HG02678 (cell line): Measurements from ENCODE around the gene LYST.
A peak's percentile ranks its signal among the peaks of the same experiment; 100 is the strongest.

Source experiments
- ATAC-seq: cut with Tn5 transposase; IDR thresholded peaks from one replicate; pipeline ENCODE4 v1.9.1; 2021; ENCODE audit warnings: mild to moderate bottlenecking, moderate library complexity; ENCODE audit not compliant: unreplicated experiment

The LYST gene

DNA sequence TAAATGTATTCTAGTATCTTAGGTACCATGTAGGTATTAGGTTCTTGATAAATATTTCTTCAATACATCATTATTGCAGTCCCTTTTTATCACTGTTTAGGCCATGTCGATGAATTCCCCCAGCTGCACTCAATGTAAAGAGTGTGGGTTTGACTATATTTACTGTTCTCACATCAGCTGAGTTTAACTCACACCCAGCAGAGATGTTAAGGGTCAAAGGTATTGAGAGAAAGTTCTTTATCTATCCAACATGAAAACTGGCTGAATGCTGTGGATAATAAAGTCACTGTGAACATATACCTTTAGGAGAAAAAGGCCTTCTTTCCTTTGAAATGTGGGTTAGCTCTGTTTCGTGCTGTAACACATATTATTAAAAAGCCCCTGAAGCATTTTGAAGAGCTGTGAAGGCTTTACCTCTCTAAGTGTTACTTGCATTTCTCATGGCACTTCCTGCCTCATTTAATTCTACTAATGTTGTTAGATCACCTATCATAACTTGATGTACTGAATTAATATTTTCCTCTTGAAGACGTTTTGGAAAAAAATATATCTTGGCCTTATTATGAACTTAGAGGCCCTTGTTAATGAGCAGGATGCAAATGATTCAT lies 19.1 kb upstream of the LYST start:
- ATAC-seq, result no peak

DNA sequence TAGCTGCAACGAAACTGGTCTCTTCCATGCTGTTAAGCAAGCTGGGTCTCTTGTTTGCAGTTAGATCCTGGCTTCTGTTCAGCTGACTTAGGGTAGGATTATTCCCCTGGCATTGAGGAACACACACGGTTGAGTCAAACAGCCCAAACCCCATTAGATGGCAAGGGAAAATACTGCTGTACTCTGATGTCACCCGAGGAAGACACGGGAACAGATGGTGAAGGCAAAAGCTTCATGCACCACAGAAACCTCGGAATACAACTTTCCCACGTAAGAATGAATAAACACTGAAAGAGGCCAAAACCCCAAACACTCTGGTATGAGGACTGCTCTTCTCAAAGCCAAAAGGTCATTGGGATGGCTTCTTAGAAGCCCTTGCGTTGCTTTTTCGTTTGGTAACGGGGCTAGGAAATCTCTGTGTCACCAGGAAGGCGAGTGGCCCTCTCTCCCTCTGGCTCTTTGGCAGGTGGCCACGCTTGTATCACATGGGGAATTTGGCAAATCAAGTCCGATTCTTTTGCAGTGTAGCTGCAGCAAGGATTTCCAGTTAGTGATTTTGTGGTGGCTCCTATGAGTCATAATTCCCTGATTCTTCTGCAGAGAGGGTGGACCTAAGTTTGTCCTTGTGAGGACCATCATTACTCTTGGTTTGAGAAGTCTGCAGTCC lies 16.7 kb upstream of the LYST start:
- no peak for ATAC-seq

DNA sequence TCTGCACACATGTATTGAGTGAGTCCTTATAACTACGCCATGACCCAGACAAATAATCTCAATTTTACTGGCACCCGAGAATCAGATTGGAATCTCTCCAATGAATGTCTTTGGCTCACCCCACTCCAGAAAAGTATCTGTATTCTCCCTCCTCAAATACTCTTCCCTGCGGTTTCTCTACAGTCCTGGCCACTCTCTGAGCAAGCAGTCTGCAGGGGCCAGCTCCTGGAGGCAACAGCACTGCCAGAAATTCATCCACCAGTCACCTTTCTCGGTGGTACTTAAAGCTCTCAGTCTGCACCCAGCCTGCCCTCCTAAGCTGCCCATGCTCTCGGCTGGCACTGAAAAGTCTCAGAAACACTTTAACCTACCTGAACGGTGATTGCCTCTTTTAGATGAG lies 16.1 kb upstream of the LYST start:
- no peak for ATAC-seq

DNA sequence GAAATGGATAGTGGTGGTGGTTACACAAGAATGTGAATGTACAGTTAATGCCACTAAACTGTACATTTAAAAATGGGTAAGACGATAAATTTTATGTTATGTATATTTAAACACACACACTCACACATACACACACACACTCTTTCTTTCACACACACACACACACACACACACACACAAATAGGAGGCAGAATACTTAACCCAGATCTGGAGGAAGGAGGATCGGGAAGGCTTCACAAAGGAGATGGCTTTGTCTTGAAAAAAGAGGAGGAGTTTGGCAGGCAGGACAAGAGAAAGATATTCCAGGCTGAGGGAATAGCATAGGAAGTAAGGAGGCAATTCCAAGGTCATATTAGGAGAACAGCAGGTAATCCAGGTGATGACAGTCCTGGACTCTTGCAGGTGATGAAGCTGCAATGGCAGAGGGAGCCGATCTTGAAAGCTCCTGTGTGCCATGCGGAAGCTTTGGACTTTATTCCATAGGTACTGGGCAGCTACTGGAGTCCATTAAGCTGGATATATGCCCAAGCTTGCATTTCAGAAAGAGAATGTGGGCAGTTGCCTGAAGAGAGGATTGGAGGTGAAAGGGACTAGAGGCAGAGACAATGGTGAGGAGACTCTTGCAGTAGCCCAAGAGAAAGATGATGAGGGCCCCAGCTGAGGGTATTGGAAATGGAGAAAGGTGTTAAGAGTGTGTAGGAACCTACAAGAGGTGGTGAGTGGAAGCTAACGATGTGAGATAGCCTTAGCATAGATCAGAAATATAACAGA lies 15.4 kb upstream of the LYST start:
- ATAC-seq, result no peak

DNA sequence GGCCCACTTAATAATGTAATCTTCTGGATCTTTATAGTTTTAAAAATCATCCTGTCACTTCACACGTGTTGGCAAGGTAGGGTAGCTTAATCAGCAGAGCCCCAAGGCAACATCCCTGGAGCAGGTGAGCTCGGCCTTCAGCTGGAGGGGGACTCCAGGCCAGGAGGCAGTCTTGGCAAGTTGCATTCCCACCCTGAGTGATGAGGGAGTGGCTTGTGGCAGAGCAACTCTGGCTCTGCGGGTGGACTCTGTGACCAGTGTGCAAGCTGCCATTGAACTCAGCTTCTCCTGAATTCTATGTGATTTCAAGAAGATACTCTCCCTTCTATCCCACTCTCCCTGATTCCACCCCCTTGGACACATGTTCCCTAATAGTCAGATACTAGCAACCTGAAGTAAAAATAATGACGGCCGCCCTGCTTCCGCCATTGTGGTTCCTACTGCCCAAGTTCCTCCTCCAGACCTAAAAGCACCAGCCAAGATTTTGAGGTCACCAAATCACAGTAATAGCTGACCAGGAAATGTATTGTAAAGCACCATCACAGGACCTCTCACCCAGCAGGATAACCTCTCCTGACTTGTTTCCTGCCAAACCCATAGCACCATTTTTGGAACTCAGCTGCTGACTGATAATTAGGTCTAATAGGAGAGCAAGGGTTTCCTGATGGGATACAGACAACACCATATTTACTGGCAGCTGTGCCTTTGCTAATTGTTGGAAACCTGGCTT lies 11.5 kb upstream of the LYST start:
- ATAC-seq, result no peak

DNA sequence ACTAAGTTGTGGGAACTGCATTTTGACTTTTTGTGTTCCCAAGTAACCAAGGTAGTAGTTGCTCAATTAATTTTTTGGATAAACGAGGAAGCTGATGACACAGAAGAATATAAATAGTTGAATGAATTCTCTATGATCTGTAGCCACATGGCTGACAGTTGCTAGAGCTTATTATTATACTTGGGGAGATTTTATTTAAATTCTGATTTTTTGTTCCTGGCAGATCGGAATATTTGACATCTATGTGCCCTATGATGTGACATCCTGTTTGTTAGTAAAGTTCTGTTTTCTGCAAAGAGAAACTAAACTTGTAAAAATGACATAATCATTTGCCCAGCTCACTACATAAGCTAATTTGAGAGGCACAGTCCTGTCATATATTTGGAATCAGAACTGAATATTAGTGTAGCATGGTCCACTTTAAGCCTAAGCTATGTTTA lies 9.7 kb upstream of the LYST start:
- no peak for ATAC-seq

DNA sequence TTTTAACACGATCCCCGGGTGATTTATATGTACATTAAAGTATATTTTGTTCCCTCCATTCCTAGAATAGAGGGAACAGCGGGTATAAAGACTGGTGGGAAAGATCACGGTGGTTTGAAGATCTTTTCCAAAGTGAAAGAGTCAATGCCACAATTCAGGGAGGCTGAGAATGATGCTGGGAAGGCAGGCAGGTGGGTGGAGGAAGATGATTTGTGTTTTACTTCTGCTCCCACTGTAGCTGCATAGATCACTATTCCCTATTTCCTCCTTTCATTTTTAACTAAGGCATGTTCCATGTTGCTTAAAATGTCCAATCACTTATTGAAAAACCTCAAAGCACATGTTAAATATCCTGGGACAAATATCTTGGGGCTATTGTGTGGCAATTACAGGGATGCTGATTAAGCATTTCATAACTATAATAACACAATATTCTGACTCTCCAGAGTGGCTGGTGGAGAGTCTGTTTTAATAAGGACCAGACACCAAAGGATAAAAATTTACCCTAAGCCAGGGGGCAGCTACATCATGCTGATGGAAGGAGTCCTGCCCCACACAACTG lies 8.4 kb upstream of the LYST start:
- ATAC-seq, result no peak

DNA sequence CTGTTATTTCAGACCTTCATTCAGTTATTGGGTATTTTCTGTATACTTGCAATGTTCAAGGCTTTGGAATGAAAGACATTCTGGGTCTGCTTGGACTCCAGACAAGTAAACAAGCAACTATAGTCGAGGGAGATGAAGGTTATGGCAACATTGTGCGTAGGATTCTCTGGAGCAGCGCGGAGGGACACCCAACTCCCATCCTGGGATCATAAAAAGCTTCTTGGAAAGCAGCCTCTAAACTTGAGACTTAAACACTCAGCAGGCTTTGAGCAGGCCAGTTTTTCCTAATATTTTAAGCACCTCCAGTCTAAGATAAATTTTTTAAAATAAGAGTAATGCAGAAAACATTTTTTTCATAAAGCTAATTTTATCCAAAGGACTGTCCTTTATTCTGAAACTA lies 7.6 kb upstream of the LYST start:
- ATAC-seq, result no peak

DNA sequence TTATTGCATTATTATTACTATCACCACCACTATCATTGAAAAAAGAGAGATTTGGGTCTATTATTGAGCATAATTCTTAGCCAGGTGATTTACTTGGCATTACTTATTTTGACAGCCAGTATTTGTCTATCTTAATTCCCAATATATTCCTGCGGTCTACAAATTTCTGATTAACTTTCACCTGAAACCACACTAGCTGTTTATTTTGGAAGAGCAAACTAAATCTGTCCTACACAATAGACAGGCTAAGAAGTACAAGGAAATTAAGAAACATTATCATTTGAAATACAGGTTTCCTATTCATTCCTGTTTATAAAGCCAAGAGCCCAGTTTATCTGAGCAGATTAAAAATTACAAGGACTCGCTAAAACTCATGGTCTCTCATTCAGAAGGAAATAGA lies 6.9 kb upstream of the LYST start:
- no peak for ATAC-seq

DNA sequence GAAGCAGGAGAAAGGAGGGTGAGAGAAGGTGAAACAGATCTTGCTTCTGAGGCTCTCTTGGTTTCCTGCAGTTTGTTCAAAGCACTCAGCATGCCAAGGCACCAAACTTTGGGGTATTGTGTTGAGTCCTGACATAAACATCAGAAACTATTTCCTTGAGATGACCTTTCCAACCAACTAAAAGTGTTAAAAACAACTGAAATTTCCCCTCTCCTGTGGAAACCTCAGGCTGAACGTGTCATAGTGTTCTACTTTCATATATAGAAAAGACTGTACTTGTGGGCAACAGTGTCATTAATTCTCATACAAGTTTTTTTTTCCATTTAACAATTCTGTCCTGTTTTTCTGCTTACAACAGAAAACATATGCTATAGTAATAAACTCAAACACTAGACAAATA lies 6.3 kb upstream of the LYST start:
- no peak for ATAC-seq

DNA sequence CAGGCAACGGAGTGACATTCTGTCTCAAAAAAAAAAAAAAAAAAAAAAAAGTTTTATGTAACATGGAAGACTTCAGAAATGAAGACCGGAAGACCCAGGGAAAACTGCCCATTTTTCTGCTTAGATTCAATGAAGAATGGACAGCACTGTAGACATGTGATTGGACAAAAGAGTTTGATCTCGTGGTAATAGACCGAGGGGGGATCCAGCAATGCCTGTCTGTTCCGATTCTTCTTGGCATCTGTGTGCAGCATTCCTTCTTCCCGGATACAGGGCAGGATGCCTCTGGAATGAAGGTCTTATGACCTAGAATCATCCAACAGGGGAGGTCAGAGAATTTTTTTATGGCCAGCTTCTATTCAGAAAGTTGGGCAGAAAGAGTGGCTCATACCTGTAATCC lies 5.6 kb upstream of the LYST start:
- no peak for ATAC-seq

DNA sequence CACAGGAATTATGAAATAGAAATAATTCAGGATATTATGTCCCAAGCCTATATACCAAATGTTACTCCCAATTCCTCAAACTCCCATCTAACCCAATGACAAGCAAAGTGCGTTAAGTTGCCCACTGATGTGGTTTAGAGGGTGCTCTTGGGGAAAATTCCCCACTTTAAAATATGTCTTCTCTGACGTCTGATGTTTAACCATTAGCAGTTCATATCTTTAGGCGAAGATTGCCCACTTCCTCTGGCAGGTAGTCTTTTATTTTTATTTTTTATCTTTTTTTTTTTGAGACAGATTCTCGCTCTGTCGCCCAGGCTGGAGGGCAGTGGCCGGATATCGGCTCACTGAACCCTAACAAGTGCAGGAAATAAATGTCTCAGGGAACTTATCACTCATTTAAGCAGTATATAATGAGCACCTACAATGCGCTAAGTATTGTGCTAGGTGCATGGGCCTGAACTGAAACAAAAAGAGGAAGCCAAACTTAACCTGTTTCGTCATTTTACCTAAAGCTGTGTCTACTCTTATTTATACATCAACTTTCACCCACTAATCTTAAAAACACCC lies 1.3 kb upstream of the LYST start:
- ATAC-seq, result no peak

DNA sequence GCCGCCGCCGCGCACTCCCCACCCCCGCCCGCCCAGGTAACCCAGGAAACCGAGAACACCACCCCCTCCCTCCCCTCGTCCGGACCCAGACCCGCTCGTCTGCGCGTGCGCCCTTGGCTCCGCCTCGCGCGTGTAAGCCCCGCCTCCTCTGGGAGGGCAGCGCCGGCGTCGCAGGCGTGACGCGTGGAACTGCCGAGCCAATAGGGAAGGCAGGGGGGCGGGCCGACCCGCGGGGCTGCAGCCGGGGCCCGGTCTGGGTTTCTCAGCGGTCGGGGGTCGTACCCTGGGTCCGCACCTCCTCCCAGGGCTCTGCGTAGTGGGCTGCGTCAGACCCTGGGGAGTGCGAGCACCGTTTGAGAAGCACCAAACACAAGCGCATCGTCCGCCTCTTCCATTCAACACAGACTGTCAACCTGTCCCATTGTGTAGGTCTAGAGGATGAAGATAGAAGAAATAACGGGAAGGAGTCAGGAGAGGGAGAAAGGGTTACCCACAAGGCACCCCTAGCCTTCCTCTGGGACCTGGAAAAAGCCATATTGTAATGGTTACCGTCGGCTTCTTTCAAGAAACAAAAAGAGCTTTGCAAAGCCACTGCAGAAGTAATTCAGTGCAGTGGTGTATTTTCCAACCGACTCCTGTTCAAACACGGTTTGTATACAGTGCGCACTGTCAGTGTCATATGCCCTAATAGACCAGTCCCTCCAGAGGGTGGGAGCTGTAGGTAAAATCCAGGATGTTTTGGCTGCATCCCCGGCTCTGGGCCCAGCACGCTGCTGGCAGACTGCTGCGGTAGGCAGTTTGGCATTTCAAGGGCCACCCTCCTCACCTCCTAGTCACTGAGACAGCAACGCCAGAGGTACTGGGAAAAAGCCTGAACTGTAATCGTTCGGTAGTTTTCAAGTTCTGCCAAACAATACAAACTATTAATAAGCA lies 473 bp upstream of the LYST start:
- peak; percentile 79 for ATAC-seq

DNA sequence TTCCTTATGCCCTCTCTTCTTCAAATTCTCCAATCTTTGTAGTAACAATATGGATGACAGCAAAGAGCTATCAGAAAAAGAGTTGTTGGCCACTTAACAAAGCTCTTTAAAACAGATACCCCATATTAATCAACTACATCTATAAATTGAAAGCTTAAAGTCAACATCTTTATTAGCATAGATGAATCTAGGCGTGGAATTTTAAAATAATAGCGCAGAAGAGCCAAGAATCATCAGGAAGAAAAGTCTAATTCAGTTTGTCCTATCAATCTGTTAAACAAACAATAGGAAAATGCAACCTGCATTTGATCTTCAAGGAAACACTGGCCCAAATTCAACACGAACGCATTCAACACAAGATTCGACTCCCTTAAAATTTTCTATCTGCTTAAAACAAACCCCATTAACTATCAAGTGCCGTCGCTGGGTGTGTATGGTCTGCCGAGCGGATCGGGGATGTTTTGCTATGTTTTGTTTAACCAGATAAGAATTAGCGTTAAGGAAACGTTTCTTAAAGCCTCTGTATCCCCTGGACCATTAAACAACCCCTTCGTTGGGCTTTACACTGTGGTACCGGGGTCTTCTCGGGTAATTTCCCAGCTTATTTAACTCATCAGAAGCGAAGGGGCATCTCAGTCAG lies 1.0 kb downstream of the LYST start:
- ATAC-seq, result peak; percentile 3

DNA sequence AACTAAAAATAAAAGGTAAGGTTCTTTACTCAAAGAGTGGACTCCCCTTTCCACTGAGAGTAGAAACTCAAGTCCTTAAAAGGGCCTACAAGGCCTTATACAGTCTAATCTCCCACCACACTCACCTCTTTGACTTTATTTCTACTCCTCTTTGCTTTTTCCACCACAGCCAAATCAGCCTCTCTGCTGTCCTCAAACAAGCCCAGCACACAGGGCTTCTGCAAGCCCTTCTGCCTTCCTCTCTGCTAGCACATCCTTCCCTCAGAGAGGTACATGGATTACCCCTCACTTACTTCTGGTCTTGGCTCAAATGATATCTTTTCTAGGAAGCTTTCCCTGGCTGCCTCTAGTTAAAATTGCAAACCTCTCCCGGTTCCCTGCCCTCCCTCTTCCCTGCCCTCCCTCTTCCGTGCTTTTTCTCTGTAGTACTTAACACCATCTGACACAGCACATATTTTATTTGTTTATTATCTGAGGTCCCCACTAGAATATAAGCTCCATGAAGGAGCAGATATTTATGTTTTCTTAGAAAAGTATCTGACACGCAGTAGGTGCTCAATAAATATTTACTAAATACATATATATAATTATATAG lies 1.7 kb downstream of the LYST start:
- ATAC-seq, result no peak

DNA sequence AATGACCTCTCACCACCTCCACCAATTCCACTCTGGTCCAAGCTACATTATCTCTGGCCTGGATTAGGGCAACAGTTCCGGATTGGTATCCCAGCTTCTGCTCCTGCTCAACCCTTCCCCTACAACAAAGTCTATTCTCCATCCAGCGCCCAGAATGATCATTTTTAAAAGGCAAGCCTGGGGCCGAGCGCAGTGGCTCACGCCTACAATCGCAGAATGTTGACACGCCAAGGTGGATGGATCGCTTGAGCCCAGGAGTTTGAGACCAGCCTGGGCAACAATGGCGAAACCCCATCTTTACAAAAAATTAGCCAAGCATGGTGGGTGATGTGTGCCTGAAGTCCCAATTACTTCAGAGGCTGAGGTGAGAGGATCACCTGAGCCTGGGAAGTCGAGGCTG lies 2.2 kb downstream of the LYST start:
- no peak for ATAC-seq

DNA sequence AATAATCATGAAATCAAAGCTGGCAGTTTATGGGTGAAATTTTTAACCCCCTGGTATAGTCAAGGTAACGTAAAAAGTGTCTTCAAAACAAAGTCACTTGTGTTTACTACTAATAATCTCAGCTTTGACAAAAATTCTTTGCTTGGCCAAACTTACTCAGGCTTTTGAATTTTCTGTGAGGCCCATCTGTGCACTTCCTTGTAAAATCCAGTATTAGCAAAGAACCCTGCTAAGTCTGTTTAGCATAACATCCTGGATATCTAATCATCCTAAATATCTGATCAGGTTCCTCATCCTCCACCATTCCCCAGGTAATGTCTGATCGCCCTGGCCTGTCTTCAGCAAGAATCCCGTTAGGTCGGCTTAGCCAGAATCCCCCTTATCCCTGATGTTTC lies 3.0 kb downstream of the LYST start:
- no peak for ATAC-seq

DNA sequence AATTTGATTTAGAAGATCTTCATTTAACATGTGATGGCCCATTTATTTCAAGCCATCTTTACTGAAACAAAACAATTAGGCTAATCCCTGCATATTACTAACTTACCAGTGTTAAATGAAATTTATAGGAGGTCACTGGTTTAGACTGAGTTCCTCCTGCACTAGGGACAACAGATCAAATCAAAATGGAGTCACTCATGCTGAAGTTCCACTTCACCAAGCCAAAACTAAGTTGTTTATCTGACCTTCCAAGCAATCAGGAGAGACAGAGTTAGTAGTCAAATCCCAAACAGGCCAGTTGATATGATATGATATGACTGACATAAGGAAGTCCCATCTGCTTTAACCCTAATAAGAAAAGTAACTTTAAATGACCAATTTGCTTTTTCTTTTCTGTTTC lies 4.8 kb downstream of the LYST start:
- no peak for ATAC-seq

DNA sequence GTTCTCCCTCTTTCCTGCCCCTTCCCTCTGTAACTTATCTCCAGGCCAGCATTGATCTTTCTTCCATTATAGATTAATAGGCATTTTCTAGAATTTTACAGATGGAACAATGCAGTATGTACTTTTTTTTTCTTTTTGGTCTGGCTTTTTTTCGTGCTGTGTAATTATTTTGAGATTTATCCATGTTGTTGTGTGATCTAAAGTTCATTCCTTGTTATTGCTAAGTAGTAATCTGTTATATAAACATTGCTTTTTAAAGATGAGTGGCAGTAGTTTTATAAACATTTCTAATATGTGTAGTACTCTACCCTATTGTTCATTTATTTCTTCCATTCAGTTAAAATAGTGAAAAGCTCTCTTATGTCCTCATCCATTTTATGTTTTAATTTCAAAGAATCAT lies 5.9 kb downstream of the LYST start:
- no peak for ATAC-seq
